Astrocyte of the cerebellum (primary cell): ENCODE measurements around the gene MORN5.
A peak's percentile ranks its signal among the peaks of the same experiment; 100 is the strongest.

ENCODE experiments used
- DNase-seq: peaks from one replicate; pipeline ENCODE4 v3.0.0-alpha.2; 2011; ENCODE audit warnings: low read depth
- H3K4me3 ChIP-seq: 2 replicates; pipeline ENCODE4 v1.5.1; 2011; ENCODE audit warnings: mild to moderate bottlenecking, low read depth, low read length, moderate library complexity
- in situ Hi-C: cut with HindIII; loops from 2 replicates; pipeline ENCODE4 v1.10.0; 2017; ENCODE audit warnings: low sequenced_read_pairs
- TF ChIP-seq, protein P1 (sequence below): IDR thresholded peaks from 2 replicates; pipeline ENCODE4 v1.5.1; 2012; ENCODE audit warnings: low read length, low read depth, moderate library complexity, mild to moderate bottlenecking; ENCODE audit errors: missing control alignments

MORN5 gene

DNA sequence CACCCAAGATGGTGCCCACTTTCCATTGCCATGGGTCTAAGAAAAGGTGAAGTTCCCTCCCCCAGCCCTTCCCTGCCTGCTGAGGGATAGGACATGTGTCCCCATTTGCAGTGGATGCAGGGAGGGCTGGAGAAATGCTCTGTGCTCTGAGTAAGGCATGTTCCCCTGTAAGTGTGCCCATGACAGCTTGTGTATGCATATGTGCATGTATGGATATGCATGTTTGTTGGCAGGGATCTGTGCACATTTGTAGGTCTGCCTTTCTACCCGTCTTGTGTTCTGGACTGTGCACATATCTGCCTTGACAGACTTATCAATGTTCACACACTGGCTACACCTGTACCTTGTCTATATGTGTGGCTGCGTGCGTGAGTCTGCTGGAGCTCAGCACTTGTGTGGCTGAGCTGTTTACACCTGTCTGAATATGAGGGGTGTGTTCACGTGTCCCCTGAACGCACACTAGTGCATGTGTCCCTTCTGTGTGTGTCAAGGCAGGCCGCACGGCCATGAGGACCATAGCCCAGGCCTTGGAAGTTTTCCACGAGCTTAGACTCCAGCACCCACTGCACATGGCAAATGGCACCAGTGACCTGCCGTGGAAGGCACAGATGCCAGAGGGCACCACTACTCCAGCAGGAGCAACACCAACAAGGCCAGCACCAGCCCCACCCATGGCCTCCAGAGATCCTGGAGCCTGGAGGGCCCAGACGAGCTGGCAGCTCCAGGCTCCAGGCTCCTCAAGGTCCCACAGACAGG, 39.2 kb upstream of the MORN5 start:
- no peak for DNase-seq
- TF ChIP-seq, protein P1, sequence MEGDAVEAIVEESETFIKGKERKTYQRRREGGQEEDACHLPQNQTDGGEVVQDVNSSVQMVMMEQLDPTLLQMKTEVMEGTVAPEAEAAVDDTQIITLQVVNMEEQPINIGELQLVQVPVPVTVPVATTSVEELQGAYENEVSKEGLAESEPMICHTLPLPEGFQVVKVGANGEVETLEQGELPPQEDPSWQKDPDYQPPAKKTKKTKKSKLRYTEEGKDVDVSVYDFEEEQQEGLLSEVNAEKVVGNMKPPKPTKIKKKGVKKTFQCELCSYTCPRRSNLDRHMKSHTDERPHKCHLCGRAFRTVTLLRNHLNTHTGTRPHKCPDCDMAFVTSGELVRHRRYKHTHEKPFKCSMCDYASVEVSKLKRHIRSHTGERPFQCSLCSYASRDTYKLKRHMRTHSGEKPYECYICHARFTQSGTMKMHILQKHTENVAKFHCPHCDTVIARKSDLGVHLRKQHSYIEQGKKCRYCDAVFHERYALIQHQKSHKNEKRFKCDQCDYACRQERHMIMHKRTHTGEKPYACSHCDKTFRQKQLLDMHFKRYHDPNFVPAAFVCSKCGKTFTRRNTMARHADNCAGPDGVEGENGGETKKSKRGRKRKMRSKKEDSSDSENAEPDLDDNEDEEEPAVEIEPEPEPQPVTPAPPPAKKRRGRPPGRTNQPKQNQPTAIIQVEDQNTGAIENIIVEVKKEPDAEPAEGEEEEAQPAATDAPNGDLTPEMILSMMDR: no peak
- in situ Hi-C loops: no loop called here

DNA sequence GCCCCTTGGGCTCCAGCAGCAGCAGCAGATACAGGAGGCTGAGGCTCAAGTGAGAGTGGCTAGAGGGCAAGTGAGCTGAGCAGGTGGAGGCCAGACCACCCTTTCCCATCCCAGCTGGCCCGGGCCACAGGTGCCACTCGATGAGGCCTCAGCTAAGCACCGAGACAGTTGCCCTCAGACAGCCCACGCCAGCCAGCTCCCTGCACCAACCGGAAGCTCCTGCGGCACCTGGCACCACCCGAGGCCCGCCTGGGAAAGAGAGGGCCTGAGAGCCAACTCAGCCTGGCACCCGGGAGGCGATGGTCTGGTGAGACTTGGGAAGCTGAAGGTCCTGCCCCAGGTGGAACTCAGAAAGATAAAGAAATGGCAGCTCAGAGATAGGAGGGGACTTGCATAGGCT, 38.3 kb upstream of the MORN5 start:
- in situ Hi-C loops: no loop called here

More for the DNA sequence above, 39.2 kb upstream of the MORN5 start:
- H3K4me3 ChIP-seq: no peak overlapping the region

DNA sequence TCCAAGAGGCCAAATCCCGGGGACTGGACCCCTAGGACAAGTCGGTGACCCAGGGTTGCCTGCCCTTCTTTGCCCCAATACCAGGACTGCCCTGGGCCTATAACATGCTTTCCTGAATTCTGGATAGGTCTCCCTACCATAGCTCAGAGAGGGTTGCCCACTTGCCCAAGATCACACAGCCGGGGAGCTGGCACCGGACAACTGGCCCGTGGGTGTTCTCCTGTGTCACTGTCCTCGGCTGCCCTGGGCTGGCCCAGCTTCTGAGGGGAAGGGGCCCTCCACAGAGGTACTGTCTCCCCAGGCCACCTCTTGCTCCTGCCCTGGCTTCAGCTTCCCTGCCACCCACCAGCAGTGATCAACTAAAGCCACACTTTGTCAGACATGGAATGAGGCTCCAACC, 37.8 kb upstream of the MORN5 start:
- DNase-seq: no peak
- TF ChIP-seq, protein P1: no peak
- in situ Hi-C loops: no loop called here
- H3K4me3 ChIP-seq: no peak overlapping the region

More for the DNA sequence above, 38.3 kb upstream of the MORN5 start:
- DNase-seq: no peak
- TF ChIP-seq, protein P1: no peak
- no peak overlapping the region for H3K4me3 ChIP-seq

DNA sequence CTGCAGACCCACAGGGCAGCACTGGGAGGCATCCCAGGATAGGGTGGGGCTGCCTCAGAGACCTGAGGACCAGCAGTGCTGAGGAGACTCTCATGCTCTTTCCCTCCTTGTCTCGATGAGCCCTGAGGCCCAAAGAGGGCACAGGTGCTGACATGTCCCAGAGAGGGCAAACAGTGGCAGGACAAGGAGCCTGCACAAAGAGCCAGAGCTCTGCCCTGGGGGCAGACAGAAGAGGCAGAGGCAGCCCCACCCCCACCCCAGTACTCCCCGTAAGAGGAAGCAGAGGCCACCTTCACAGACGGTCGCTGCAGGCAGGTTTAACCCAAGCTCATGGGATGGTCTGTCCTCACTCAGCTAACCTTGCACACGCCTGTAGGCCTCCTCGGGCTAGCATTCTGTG, 37.2 kb upstream of the MORN5 start:
- in situ Hi-C loops: no loop called here
- DNase-seq: no peak
- TF ChIP-seq, protein P1: no peak
- H3K4me3 ChIP-seq: no peak overlapping the region

DNA sequence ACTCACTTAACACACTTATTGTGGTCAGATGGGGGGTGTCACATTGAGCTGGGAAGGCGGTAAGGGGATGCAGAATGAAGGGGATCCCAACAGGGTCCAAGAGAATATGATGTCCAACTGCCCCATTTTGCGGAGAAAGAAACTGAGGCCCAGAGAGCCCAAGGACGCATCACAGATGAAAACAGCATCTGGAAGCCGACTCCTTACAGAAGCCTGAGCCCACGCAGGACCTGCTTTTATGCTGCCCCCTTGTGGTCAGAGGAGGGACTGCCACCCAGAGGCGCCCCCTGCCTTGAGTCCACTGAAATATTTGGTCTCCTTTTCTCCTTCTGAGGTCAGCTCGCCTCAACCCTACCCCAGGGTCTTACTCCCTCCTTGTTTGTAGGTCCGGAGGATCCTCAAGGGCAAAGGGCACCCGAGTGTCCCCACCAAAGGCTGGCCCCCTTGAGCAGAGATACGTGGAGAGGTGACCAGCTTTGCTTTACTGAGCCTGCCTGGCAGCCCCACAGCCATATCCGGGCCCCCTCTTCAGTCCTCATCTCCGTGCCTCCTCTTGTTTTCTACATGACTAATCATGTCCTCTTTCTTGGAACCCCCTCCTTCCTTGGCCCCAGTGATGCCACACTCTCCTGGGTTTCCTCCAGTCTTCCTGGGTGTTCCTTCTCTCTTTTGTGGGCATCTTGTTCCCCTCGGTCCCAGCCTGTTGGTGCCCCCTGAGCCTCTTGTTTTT, 36.6 kb upstream of the MORN5 start:
- TF ChIP-seq, protein P1: peak; percentile 100
- in situ Hi-C loops: no loop called here
- H3K4me3 ChIP-seq: no peak overlapping the region
- peak; percentile 43 for DNase-seq

DNA sequence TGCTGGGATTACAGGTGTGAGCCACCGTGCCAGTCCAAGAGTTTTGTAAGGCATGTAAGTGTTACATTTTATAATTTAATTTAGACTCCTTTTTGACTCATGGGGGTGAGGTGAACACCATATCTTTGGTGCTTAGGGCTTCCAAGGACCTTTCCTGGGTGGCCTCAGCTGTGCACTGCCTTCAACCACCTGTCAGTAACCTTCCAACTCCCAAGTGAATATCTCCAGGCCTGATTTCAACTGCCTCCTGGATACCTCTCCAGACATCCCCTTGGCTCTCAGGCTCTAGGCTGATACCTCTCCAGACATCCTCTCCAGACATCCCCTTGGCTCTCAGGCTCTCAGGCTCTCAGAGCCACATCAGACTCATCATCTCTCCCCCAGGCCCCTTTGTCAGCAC, 35.7 kb upstream of the MORN5 start:
- in situ Hi-C loops: no loop called here
- no peak overlapping the region for H3K4me3 ChIP-seq
- no peak for DNase-seq
- TF ChIP-seq, protein P1: no peak
